Natural killer cell treated with Interleukin-12 subunit alpha and Interleukin-12 subunit beta and Interleukin-15 and Interleukin-18, amount 100 ng/mL, for 72 hours (primary cell): ENCODE data around the gene NFASC. TPM values are rescaled to one million over a fixed set of nuclear protein-coding genes. Genes with fewer than 3 reads are reported as not detected.

Experiments
- ATAC-seq, 2 donors: fragments of 150-1000 bp; cut with Tn5 transposase in 1 of 2; sonication (Bioruptor Pico), chemical (Tn5 transposase) in 1 of 2; 2 replicates each; pipeline ENCODE4 v1.10.0; 2021
- DNase-seq: peaks from one replicate; pipeline ENCODE4 v3.0.0; 2022; ENCODE audit warnings: low spot score
- H3K27ac Mint-ChIP-seq, 2 donors: 1 replicate in 1 of 2; 2 replicates in 1 of 2; pipeline ENCODE4 v1.8.0; 2022; ENCODE audit warnings: mixed read lengths in 2 of 2, mild to moderate bottlenecking in 1 of 2, moderate library complexity in 1 of 2
- H3K27me3 Mint-ChIP-seq, 2 donors: 1 replicate in 1 of 2; 2 replicates in 1 of 2; pipeline ENCODE4 v1.8.0; 2022; ENCODE audit warnings: mixed read lengths in 2 of 2
- H3K36me3 Mint-ChIP-seq: one replicate; pipeline ENCODE4 v1.8.0; 2022; ENCODE audit warnings: mixed read lengths
- H3K4me1 Mint-ChIP-seq, 2 donors: 1 replicate in 1 of 2; 2 replicates in 1 of 2; pipeline ENCODE4 v1.8.0; 2022; ENCODE audit warnings: low read depth in 2 of 2, mixed read lengths in 2 of 2, mild to moderate bottlenecking in 1 of 2
- H3K4me3 Mint-ChIP-seq: one replicate; pipeline ENCODE4 v1.8.0; 2022; ENCODE audit warnings: mixed read lengths
- H3K9me3 Mint-ChIP-seq: 2 replicates; pipeline ENCODE4 v1.8.0; 2022; ENCODE audit warnings: mixed read lengths
- total RNA-seq, 2 donors: library from RNA; stranded (reverse); gene quantifications; one replicate each; pipeline ENCODE4 v1.2.3, GENCODE V29; 2022

The NFASC gene
- total RNA-seq, 2 donors from 2014 or later = 0.36 to 0.71 TPM

DNA sequence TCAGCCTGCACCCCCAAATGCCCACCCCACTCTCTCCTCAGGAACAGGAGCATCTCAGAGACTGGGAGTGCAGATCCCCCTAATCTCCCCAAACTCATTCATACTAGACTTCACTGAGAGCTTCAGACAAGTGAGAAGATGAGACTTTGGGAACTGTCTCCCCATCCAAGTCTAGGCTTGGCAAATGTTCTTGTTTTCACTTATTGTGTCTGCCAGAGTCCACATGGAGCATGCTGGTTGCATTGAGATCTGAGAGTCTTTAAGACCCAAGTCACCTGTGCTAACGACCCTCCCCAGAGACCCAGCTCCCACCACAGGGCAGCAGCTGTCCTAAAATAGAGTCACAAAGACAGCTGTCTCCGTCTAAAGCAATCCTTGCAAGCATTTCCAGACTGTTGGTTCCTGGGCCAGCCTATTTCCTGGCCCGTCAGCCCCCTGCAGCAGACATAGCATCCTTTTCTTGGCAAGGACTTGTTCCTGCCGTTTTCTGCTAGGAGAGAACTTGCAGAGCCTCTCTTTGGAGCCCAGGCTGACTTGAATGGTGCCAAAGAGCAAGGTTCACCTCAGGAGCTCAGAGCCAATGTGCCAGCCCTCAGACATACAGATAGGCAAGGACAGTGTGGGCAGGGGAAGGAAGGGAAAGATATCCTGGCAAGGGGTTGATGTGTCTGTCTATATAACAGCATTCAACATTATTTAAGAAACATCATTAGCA, 170.5 kb downstream of the NFASC start:
- Mint-ChIP-seq H3K27me3 (peaks cover 11 to 27% of the 10 kb centered on the region in 2 donors), H3K4me1 (no peaks in the 10 kb centered on the region), H3K9me3 (no peaks in the 10 kb centered on the region), H3K36me3 (no peaks in the 10 kb centered on the region), H3K4me3 (no peak overlapping the region), H3K27ac (no peak overlapping the region)
- ATAC-seq (no peak), DNase-seq (no peak)

- Mint-ChIP-seq H3K4me3 (no peak overlapping the region), H3K27ac (no peak overlapping the region), H3K36me3 (no peaks in the 10 kb centered on the region), H3K4me1 (no peaks in the 10 kb centered on the region), H3K9me3 (no peaks in the 10 kb centered on the region), H3K27me3 (peaks cover 11 to 23% of the 10 kb centered on the region in 2 donors)
- ATAC-seq (no peak), DNase-seq (no peak)
Observed at GRCh38 chr1:205041998-205042910, 171.6 kb downstream of the NFASC start.

GRCh38 chr1:205042911-205043806, 172.5 kb downstream of the NFASC start, which contains the start of gene CNTN2:
Gene CNTN2 (plus strand): TSS chr1:205043212. CDS start chr1:205053186, 9,974 bp downstream.
- Mint-ChIP-seq H3K27ac (no peak within 1 kb of the TSS), H3K4me3 (no peak within 1 kb of the TSS), H3K9me3 (no peaks in the 10 kb centered on the region), H3K27me3 (peaks cover 11 to 23% of the 10 kb centered on the region in 2 donors), H3K4me1 (no peaks in the 10 kb centered on the region), H3K36me3 (no peaks in the 10 kb centered on the region)
- ATAC-seq = no peak
- DNase-seq = no peak

DNA sequence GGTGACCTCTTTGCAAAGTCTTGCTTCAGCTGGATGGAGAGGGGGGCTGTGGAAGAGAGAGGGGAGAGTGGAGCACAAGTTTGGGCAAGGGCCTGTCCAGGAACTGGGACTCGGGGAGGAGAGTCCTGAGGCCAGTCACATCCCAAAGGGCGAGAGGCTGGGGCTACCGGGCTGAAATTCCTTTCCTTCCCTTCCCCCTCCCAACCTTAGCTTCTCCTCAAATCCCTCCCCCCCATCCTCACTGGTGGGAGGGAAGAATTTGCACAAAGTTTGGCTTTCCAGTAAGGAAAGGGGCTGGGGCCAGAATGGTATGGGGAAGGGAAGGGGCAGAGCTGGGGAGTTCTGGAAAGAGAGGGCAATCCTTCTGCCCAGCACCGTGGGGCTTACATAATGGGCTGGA, 173.2 kb downstream of the NFASC start:
- no peak for DNase-seq
- Mint-ChIP-seq H3K27me3 (peaks cover 11 to 22% of the 10 kb centered on the region in 2 donors), H3K4me3 (no peak overlapping the region), H3K4me1 (no peaks in the 10 kb centered on the region), H3K9me3 (no peaks in the 10 kb centered on the region), H3K27ac (no peak overlapping the region), H3K36me3 (no peaks in the 10 kb centered on the region)
- no peak for ATAC-seq

- no peak for DNase-seq
- H3K36me3 Mint-ChIP-seq = no peaks in the 10 kb centered on the region
- H3K4me1 Mint-ChIP-seq = no peaks in the 10 kb centered on the region
- no peak for ATAC-seq
- no peak overlapping the region for H3K27ac Mint-ChIP-seq
- H3K9me3 Mint-ChIP-seq = no peaks in the 10 kb centered on the region
- H3K27me3 Mint-ChIP-seq = peaks cover 11 to 19% of the 10 kb centered on the region in 2 donors
- no peak overlapping the region for H3K4me3 Mint-ChIP-seq
Observed at GRCh38 chr1:205044741-205045140, 174.1 kb downstream of the NFASC start.

DNA sequence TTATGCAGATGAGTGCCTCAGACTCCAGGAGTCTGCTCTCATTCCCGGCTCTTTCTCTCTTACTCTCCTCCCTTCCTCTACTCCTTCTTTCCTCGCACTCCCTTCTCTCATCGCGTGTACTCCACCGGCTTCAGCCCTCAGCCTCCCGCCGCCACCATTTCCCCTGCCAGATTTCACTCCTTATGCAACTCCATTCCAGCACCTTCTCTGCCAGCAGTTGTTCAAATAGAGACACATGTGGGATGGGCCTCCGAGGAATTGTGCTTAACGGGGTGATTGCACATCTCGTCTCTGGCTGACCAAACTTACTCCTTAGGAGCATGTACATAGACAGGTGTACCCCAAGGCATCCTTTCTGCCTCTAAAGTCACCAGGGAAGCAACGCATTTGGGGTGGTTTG, 174.5 kb downstream of the NFASC start:
- Mint-ChIP-seq H3K27ac (no peak overlapping the region), H3K9me3 (no peaks in the 10 kb centered on the region), H3K36me3 (no peaks in the 10 kb centered on the region), H3K4me3 (no peak overlapping the region), H3K4me1 (no peaks in the 10 kb centered on the region), H3K27me3 (peaks cover 11 to 19% of the 10 kb centered on the region in 2 donors)
- no peak for DNase-seq
- no peak for ATAC-seq

GRCh38 chr1:205046870-205047269, 176.2 kb downstream of the NFASC start:
- no peaks in the 10 kb centered on the region for H3K36me3 Mint-ChIP-seq

DNA sequence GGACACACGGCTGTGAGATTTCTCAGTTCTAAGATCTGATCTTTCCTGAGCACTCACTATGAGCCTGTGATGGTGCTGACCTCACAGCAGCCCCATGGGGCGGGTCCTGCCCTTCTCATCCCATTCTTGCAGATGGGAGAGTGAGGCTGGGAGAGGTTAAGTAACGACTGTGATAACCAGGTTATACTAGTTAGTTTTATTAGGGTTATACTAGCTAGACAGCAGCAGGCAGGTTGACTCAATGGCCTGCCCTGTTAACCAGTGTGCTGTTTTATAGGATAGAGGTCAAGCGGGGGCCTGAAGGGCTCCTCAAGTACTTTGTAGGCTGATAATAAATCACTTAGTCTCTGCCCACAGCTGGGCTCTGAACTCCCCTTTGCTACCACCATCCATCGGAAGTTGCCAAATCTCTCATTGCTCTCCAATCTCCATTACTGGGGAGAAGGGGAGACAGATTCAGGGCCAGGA, 177.1 kb downstream of the NFASC start:
- Mint-ChIP-seq H3K27me3 (peaks cover 10 to 18% of the 10 kb centered on the region in 2 donors), H3K4me1 (no peaks in the 10 kb centered on the region), H3K27ac (no peak overlapping the region), H3K4me3 (no peak overlapping the region), H3K9me3 (no peaks in the 10 kb centered on the region), H3K36me3 (no peaks in the 10 kb centered on the region)
- ATAC-seq (no peak), DNase-seq (no peak)

More at GRCh38 chr1:205046870-205047269, 176.2 kb downstream of the NFASC start:
- ATAC-seq (no peak), DNase-seq (no peak)
- Mint-ChIP-seq H3K9me3 (no peaks in the 10 kb centered on the region), H3K4me1 (no peaks in the 10 kb centered on the region), H3K27me3 (peaks cover 10 to 18% of the 10 kb centered on the region in 2 donors), H3K4me3 (no peak overlapping the region), H3K27ac (no peak overlapping the region)

- DNase-seq (no peak), ATAC-seq (no peak)
- Mint-ChIP-seq H3K36me3 (no peaks in the 10 kb centered on the region), H3K27me3 (peaks cover 10 to 18% of the 10 kb centered on the region in 2 donors), H3K4me1 (no peaks in the 10 kb centered on the region), H3K27ac (no peak overlapping the region), H3K4me3 (no peak overlapping the region), H3K9me3 (no peaks in the 10 kb centered on the region)
Observed at GRCh38 chr1:205048382-205048781, 177.7 kb downstream of the NFASC start.

DNA sequence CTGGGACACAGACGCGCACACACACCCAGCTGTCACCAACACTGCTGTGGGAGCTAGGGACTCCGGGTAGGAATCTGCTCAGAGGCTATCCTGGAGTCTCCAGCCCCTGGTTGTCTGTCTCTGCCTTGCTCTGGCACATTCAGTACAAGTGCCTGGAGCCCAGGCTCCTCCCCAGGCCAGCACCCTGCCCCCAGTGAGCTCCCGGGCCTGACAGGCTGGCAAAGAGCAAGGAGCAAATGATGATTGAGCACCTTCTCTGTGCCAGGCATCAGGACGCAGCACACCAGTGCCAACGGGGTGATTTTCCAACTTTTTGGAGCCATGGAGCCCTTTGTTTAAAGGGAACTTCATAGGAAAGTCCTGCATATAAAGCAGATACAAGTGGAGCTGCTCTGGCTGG, 178.8 kb downstream of the NFASC start:
- DNase-seq = no peak
- peaks cover 7 to 18% of the 10 kb centered on the region in 2 donors for H3K27me3 Mint-ChIP-seq
- ATAC-seq = no peak
- no peaks in the 10 kb centered on the region for H3K4me1 Mint-ChIP-seq
- no peak overlapping the region for H3K4me3 Mint-ChIP-seq
- no peak overlapping the region for H3K27ac Mint-ChIP-seq
- H3K36me3 Mint-ChIP-seq = no peaks in the 10 kb centered on the region
- H3K9me3 Mint-ChIP-seq = no peaks in the 10 kb centered on the region

DNA sequence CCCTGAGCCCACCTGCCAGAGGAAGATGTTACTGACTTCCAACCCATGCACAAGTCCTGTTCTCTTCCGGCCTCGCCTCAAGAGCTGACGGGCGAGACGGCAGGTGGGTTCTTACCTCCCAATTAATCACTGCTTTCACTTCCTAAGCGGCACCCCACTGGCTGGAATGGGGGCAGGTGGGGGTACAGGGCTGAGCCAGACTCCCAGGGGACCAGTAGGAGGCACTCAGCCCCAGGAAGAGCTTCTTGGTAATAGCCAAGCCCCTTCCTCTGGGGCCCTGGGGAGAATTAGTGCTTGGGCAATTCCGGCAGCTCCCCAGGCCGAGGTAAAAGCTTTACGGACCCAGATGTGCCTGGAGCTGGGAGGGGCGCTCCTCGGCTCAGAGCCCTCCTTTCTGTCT, 182.0 kb downstream of the NFASC start:
- Mint-ChIP-seq H3K4me1 (no peaks in the 10 kb centered on the region), H3K4me3 (no peak overlapping the region), H3K27me3 (peaks cover 0 to 7% of the 10 kb centered on the region in 2 donors), H3K36me3 (no peaks in the 10 kb centered on the region), H3K9me3 (no peaks in the 10 kb centered on the region), H3K27ac (no peak overlapping the region)
- ATAC-seq (no peak), DNase-seq (no peak)

DNA sequence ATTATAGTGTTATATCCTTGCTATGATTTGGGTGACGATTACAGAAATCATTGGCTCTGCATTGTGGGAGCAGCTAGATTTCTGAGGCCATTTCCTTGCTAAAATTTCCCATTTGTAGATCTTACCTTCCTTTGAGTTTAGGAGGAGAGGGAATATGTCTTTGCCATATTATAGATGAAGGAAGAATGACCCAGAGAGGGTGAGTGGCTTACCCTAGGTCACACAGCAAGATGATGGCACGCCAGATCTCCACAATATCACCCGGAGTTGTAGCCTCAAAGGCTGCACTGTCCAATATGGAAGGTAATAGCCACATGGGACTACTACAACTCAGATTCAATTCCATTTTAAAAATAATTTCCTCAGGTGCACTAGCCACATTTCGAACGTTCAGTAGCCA, 182.6 kb downstream of the NFASC start:
- Mint-ChIP-seq H3K4me3 (no peak overlapping the region), H3K27me3 (peaks cover 0 to 7% of the 10 kb centered on the region in 2 donors), H3K27ac (no peak overlapping the region), H3K9me3 (no peaks in the 10 kb centered on the region), H3K36me3 (no peaks in the 10 kb centered on the region), H3K4me1 (no peaks in the 10 kb centered on the region)
- ATAC-seq = no peak
- DNase-seq = no peak

DNA sequence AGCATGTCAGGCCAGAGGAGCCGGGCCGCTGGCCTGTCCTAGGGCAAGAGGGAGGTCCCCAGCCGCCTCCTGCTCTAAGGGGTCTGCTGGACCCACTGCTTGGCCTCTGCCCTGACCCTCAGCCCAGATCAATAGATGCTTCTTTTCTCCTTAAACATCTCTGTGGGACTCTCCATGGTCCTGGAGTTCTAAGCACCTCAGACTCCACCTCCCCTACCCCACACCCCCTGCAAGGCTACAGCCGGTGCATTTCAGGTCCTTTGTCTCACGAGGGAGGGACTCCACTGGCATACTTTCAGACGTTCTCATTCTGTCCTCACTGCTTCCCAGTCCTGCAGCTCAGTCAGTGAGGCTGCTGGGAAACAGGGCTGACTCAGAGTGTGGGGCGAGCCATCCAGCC, 183.4 kb downstream of the NFASC start:
- Mint-ChIP-seq H3K36me3 (no peaks in the 10 kb centered on the region), H3K9me3 (no peaks in the 10 kb centered on the region), H3K27ac (no peak overlapping the region), H3K27me3 (peaks cover 0 to 7% of the 10 kb centered on the region in 2 donors), H3K4me1 (no peaks in the 10 kb centered on the region), H3K4me3 (no peak overlapping the region)
- ATAC-seq (peak; percentile 2 to 24), DNase-seq (no peak)
